HG03575 (cell line): ENCODE results near the gene SEMA6B.
"Not testable (repeated sequence)": the region's sequence is repeated elsewhere in the genome, so short reads cannot be mapped to it uniquely, and the experiment has no call there.

Experiments used
- ATAC-seq: cut with Tn5 transposase; IDR thresholded peaks from one replicate; pipeline ENCODE4 v1.9.1; 2021; ENCODE audit not compliant: unreplicated experiment, insufficient number of reproducible peaks, low FRiP score; ENCODE audit errors: extremely low read depth

Gene SEMA6B

GRCh38 chr19:4559569-4559968 is at the start of gene SEMA6B:
Gene SEMA6B, minus strand, starts transcription at chr19:4559684. Its CDS starts 1,227 bp downstream, at chr19:4558457.
- ATAC-seq, result no peak

- no peak for ATAC-seq
Measured at GRCh38 chr19:4606921-4607678, 47.6 kb upstream of the SEMA6B start.

GRCh38 chr19:4606181-4606580 is 46.7 kb upstream of the SEMA6B start:
- no peak for ATAC-seq

- no peak for ATAC-seq
Measured at GRCh38 chr19:4604912-4605311, 45.4 kb upstream of the SEMA6B start.

GRCh38 chr19:4602915-4603314 is 43.4 kb upstream of the SEMA6B start:
- ATAC-seq, result no peak

- ATAC-seq, result no peak
Measured at GRCh38 chr19:4602173-4602788, 42.8 kb upstream of the SEMA6B start.

GRCh38 chr19:4600893-4601292 is 41.4 kb upstream of the SEMA6B start:
- no peak for ATAC-seq

GRCh38 chr19:4600082-4600481 is 40.6 kb upstream of the SEMA6B start:
- no peak for ATAC-seq

GRCh38 chr19:4598712-4599111 is 39.2 kb upstream of the SEMA6B start:
- ATAC-seq, result no peak

GRCh38 chr19:4597975-4598671 is 38.6 kb upstream of the SEMA6B start:
- ATAC-seq, result no peak

GRCh38 chr19:4597278-4597974 is 37.9 kb upstream of the SEMA6B start:
- no peak for ATAC-seq

- ATAC-seq, result no peak
Measured at GRCh38 chr19:4596033-4596904, 36.8 kb upstream of the SEMA6B start.

- not testable (repeated sequence) for ATAC-seq
Measured at GRCh38 chr19:4595158-4595557, 35.7 kb upstream of the SEMA6B start.

GRCh38 chr19:4594201-4594600 is 34.7 kb upstream of the SEMA6B start:
- ATAC-seq, result no peak

GRCh38 chr19:4593409-4593851 is 33.9 kb upstream of the SEMA6B start:
- no peak for ATAC-seq

- ATAC-seq, result no peak
Measured at GRCh38 chr19:4592445-4592844, 33.0 kb upstream of the SEMA6B start.

GRCh38 chr19:4591320-4591719 is 31.8 kb upstream of the SEMA6B start:
- ATAC-seq, result no peak

- ATAC-seq, result no peak
Measured at GRCh38 chr19:4590559-4590958, 31.1 kb upstream of the SEMA6B start.
